Esophagus muscularis mucosa (tissue), 4 donors: ENCODE measurements around the gene SLC22A4. TPM values are rescaled to one million over a fixed set of nuclear protein-coding genes. Genes with fewer than 3 reads are reported as not detected.

Source experiments
- DNase-seq: peaks from one replicate; pipeline ENCODE4 v3.0.0-alpha.2; 2017; ENCODE audit errors: extremely low spot score
- H3K27ac ChIP-seq, 4 donors: fragments of 200-600 bp; sonication (generic); replicated peaks in 1 of 4; 1 replicate in 3 of 4; 2 replicates in 1 of 4; pipeline ENCODE4 v1.5.1; 2016 to 2019; ENCODE audit warnings: mild to moderate bottlenecking in 1 of 4
- H3K27me3 ChIP-seq, 4 donors: fragments of 200-600 bp; sonication (generic); one replicate each; pipeline versions ENCODE4 v1.5.1 to v1.6.0; 2016 to 2019
- H3K36me3 ChIP-seq, 4 donors: fragments of 200-600 bp; sonication (generic); one replicate each; pipeline ENCODE4 v1.5.1; 2016 to 2019
- H3K4me1 ChIP-seq, 4 donors: fragments of 200-600 bp; sonication (generic); one replicate each; pipeline ENCODE4 v1.5.1; 2016 to 2019
- H3K4me3 ChIP-seq, 4 donors: fragments of 200-600 bp; sonication (generic); 1 replicate in 2 of 4; 2 replicates in 2 of 4; pipeline ENCODE4 v1.5.1; 2016 to 2019; ENCODE audit warnings: mild to moderate bottlenecking in 4 of 4, moderate library complexity in 1 of 4
- H3K9me3 ChIP-seq, 4 donors: fragments of 200-600 bp; sonication (generic); 1 replicate in 3 of 4; 2 replicates in 1 of 4; pipeline ENCODE4 v1.5.1; 2016 to 2019
- CTCF ChIP-seq, 3 experiments: fragments of 200-600 bp in 2 of 3; fragments of 450-650 bp in 1 of 3; sonication (generic) in 2 of 3; IDR thresholded peaks; one replicate each; pipeline ENCODE4 v1.5.1; 2017 to 2019; ENCODE audit warnings: antibody characterized with exemption in 3 of 3, mild to moderate bottlenecking in 2 of 3, moderate library complexity in 1 of 3
- EP300 ChIP-seq: sonication (generic); formaldehyde crosslinking; IDR thresholded peaks from one replicate; pipeline ENCODE4 v1.6.1; 2017; ENCODE audit warnings: antibody characterized with exemption
- POLR2A ChIP-seq: fragments of 450-650 bp; IDR thresholded peaks from one replicate; pipeline ENCODE4 v1.6.1; 2017; ENCODE audit warnings: antibody characterized with exemption, moderate library complexity, mild to moderate bottlenecking, low read depth
- POLR2AphosphoS5 ChIP-seq, 2 donors: sonication (generic); formaldehyde crosslinking; IDR thresholded peaks; one replicate each; pipeline ENCODE4 v1.6.1; 2017; ENCODE audit warnings: antibody characterized with exemption in 2 of 2
- WGBS: methylation state at CpG from one replicate; pipeline ENCODE4 v1.1.5; 2018; 5-methylcytosine and 5-hydroxymethylcytosine counted together
- intact Hi-C: fragments of 100-400 bp; cut with DNase I; formaldehyde crosslinking; loops from one replicate; pipeline ENCODE4 v1.15.1; 2023
- total RNA-seq, 4 donors: library from RNA; depleted of rRNA; stranded (reverse); fragments of >200 nt; gene quantifications; one replicate each; pipeline versions ENCODE4 v1.1.0 to v1.2.1, GENCODE V29; 2016

SLC22A4 gene
- total RNA-seq, 4 donors from 2014 or later: 0.42 to 1.7 (median 1.0) TPM

DNA sequence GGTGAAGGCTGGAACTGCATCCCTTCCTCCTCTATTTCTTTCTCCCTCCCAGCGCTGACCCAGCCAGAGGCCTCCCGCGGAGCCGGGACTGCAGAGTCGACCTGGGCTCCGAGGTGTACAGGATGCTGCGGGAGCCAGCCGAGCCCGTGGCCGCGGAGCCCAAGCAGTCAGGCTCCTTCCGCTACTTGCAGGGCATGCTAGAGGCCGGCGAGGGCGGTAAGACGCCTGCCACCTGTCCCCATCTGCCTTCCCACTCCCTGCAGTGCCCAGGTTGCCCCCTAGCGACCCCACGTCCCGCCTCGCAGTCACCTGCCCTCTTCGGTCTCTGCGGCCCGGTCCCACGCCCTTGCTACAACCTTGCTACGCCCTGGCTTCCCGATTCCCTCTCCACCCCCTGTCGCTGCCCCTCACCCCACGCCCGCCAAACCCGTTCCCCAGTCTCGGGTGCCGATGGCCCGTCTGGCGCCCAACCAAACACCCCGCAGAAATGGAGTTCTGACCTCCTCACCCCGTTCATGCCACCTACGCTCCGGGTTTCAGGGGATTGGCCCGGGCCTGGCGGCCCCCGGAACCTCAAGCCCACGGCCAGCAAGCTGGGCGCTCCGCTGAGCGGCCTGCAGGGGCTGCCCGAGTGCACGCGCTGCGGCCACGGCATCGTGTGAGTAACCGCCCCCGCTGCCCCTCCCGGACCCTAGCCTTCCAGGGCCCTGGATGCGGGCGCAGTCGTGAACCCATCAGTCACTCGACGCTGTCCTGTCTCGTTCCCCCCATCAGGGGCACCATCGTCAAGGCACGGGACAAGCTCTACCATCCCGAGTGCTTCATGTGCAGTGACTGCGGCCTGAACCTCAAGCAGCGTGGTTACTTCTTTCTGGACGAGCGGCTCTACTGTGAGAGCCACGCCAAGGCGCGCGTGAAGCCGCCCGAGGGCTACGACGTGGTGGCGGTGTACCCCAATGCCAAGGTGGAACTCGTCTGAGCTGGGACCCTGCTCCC, 22.6 kb upstream of the SLC22A4 start:
- intact Hi-C loops: loop anchor here (5.0 kb wide), 1 partner anchor 34 kb away; no protein-coding TSS in a partner anchor

GRCh38 chr5:132272311-132273210, 21.6 kb upstream of the SLC22A4 start:
- DNase-seq: no peak
- Histone ChIP-seq H3K4me1 (peaks cover 6 to 57% (median 44%) of the 10 kb centered on the region in 4 donors), H3K4me3 (no peak overlapping the region), H3K36me3 (peaks cover 0 to 59% (median 35%) of the 10 kb centered on the region in 4 donors), H3K9me3 (no peaks in the 10 kb centered on the region), H3K27me3 (no peaks in the 10 kb centered on the region), H3K27ac (peak overlapping the region; percentile 19 to 100 (median 44))
- intact Hi-C loops: loop anchor here (5.0 kb wide), 1 partner anchor 35 kb away; no protein-coding TSS in a partner anchor
- WGBS: 51% methylated on average over 36 of the region's 37 CpGs
- TF ChIP-seq CTCF (IDR thresholded peaks at IDR 0.05) (peak; percentile 78 to 87 (median 85)), POLR2AphosphoS5 (IDR thresholded peaks at IDR 0.05) (peak in 1 of 2 donors; percentile 11), EP300 (no peak), POLR2A (no peak)

More for the DNA sequence above, 22.6 kb upstream of the SLC22A4 start:
- WGBS: 82% methylated on average over 66 of the region's 77 CpGs
- TF ChIP-seq POLR2AphosphoS5 (IDR thresholded peaks at IDR 0.05) (no peak), CTCF (IDR thresholded peaks at IDR 0.05) (no peak), EP300 (no peak), POLR2A (no peak)
- H3K27me3 ChIP-seq: no peaks in the 10 kb centered on the region
- no peak overlapping the region for H3K4me3 ChIP-seq
- peak; percentile 81 for DNase-seq
- peaks cover 9 to 60% (median 52%) of the 10 kb centered on the region in 4 donors for H3K4me1 ChIP-seq
- peak overlapping the region; percentile 34 to 100 (median 99) for H3K27ac ChIP-seq
- H3K36me3 ChIP-seq: peaks cover 0 to 69% (median 45%) of the 10 kb centered on the region in 4 donors
- H3K9me3 ChIP-seq: no peaks in the 10 kb centered on the region

- TF ChIP-seq EP300: no peak
- peak overlapping the region in 2 of 4 donors; percentile 56 to 100 for H3K27ac ChIP-seq
These were observed 20.6 kb upstream of the SLC22A4 start for GRCh38 chr5:132273631-132274030.

DNA sequence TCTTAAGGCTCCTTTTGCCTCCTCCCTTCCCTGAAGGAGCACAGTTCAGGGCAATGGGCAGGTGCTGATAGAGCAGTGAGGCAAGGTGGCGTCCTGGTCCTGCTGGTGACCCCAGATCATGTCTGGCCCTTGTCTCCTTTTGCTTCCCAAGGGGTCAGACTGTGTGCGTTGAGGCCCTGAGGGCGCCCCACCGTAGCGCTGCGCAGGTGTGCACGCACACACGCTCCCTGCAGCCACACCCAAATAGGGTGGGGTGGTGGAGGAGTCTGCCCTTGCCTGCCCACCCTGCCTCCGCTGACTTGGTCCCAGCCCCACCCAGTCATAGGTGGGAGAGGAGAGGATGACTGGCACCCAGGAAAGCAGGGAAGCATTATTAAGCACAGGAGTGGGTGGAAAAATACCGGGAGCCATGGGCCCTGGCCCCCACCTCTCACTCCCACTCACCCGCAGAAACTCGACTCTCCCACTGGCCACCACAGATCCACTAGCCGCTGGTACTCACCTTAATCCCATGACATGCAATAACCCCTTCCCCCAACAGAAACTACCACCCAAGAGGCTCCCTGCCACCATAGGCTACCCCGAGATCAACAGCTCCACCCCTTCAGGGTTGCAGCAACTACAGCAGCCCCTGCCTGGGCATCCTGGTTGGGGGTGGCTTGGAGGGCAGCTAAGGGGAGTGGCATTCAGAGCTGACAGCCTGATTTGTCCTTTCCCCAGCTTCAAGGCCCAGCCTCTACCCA, 20.0 kb upstream of the SLC22A4 start:
- peaks cover 0 to 44% (median 25%) of the 10 kb centered on the region in 4 donors for H3K36me3 ChIP-seq
- peak overlapping the region in 1 of 4 donors; percentile 0 for H3K27ac ChIP-seq
- no peak for DNase-seq
- H3K9me3 ChIP-seq: no peaks in the 10 kb centered on the region
- H3K4me3 ChIP-seq: no peak overlapping the region
- H3K4me1 ChIP-seq: peaks cover 6 to 40% (median 28%) of the 10 kb centered on the region in 4 donors
- no peaks in the 10 kb centered on the region for H3K27me3 ChIP-seq
- intact Hi-C loops: loop anchor here (5.0 kb wide), 1 partner anchor 37 kb away; no protein-coding TSS in a partner anchor
- no peak for TF ChIP-seq POLR2A
- no peak for TF ChIP-seq EP300
- no peak for TF ChIP-seq POLR2AphosphoS5 (IDR thresholded peaks at IDR 0.05)
- TF ChIP-seq CTCF (IDR thresholded peaks at IDR 0.05): no peak
- WGBS: 82% methylated on average over 11 of the region's 14 CpGs

More at GRCh38 chr5:132273631-132274030, 20.6 kb upstream of the SLC22A4 start:
- H3K27me3 ChIP-seq: no peaks in the 10 kb centered on the region
- no peak overlapping the region for H3K4me3 ChIP-seq
- peaks cover 6 to 46% (median 34%) of the 10 kb centered on the region in 4 donors for H3K4me1 ChIP-seq
- no peaks in the 10 kb centered on the region for H3K9me3 ChIP-seq
- intact Hi-C loops: loop anchor here (5.0 kb wide), 1 partner anchor 36 kb away; no protein-coding TSS in a partner anchor
- no peak for DNase-seq
- 83% methylated on average over 2 of the region's 2 CpGs for WGBS
- peaks cover 0 to 48% (median 28%) of the 10 kb centered on the region in 4 donors for H3K36me3 ChIP-seq
